Measurements from ENCODE around the gene RNF138. TPM values are rescaled to one million over a fixed set of nuclear protein-coding genes. Genes with fewer than 3 reads are reported as not detected.
"Not testable (repeated sequence)": the region's sequence is repeated elsewhere in the genome, so short reads cannot be mapped to it uniquely, and the experiment has no call there.

RNF138 gene
- total RNA-seq, 1 donor from 2014 or later: 19.5 TPM

DNA sequence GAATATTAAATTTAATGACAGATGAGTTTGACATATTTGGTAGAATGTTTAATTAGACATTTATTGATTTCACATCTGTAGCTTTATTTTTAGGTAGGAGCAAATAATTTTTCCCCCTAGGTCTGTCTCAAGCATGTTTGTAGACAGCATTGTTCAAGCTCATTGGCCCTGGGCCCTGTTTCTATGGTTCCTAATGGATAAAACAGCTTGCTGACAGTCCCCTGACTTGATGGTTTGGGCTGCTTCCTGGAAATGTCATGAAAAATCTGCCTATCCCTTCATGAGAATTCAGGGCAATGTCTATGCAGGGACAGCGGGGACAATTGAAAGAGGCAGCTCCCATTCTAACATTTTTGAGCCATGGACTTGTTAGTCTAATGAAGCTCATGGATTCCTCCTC lies 83.6 kb downstream of the RNF138 start:
- ATAC-seq: no peak

DNA sequence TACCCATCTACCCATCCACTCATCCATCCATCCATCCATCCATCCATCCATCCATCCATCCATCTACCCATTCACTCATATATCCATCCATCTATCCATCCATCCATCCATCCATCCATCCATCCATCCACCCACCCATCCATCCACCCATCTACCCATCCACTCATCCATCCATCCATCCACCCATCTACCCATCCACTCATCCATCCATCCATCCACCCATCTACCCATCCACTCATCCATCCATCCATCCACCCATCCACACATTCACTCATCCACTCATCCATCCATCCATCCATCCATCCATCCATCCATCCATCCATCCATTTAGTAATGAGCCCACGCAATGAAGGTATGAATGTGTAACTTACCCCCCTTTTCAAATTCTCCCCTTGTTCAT lies 85.1 kb downstream of the RNF138 start:
- ATAC-seq: not testable (repeated sequence)

DNA sequence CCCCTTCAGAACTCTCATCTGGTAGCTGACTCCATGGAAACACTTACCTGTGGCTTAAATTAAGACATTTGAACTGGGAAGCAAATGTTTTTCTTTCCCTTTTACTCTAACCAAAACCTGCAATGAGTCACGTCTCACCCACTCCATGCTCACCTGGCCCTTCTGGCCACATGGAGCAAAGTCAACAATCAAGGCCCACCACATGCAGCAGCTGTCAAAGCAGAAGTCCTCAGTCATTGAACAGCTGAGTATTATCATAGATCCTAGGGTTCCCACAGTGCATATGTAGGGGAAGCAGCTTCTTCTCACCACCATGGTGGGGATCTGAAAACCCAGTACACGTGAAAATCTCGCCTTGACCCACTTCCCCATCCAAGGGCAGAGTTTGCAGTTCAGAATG lies 85.9 kb downstream of the RNF138 start:
- no peak for ATAC-seq

Other genes with a start within 250 kb of the RNF138 start
- gene TRAPPC8, start 148.7 kb upstream of the RNF138 start, total RNA-seq: 30.5 TPM
- gene RNF125, start 73.0 kb upstream of the RNF138 start, total RNA-seq: 1.8 TPM
- not detected for gene MEP1B, start 98.2 kb downstream of the RNF138 start, total RNA-seq

All from esophagus mucosa (tissue), 1 donor.